Breast epithelium (tissue), 4 donors: ENCODE data around the gene PTPRZ1. TPM values are rescaled to one million over a fixed set of nuclear protein-coding genes. Genes with fewer than 3 reads are reported as not detected.

Source experiments
- DNase-seq, 2 donors: peaks; one replicate each; pipeline ENCODE4 v3.0.0-alpha.2; 2019; ENCODE audit warnings: low spot score in 2 of 2
- H3K27ac ChIP-seq, 2 donors: fragments of 200-600 bp; sonication (generic) in 1 of 2; one replicate each; pipeline ENCODE4 v1.5.1; 2016 to 2019; ENCODE audit warnings: mild to moderate bottlenecking in 1 of 2
- H3K27me3 ChIP-seq, 2 donors: fragments of 200-600 bp; sonication (generic) in 1 of 2; one replicate each; pipeline versions ENCODE4 v1.5.1 to v1.6.0; 2017 to 2019; ENCODE audit warnings: control low read depth in 1 of 2, mild to moderate bottlenecking in 1 of 2
- H3K36me3 ChIP-seq: fragments of 200-600 bp; one replicate; pipeline ENCODE4 v1.5.1; 2019
- H3K4me1 ChIP-seq, 2 donors: fragments of 200-600 bp; sonication (generic); one replicate each; pipeline ENCODE4 v1.5.1; 2016 to 2019; ENCODE audit warnings: control low read depth in 1 of 2
- H3K4me3 ChIP-seq, 3 donors: fragments of 200-600 bp; sonication (generic); 1 replicate in 2 of 3; 2 replicates in 1 of 3; pipeline ENCODE4 v1.5.1; 2016 to 2019; ENCODE audit warnings: mild to moderate bottlenecking in 3 of 3, moderate library complexity in 2 of 3
- H3K9me3 ChIP-seq, 2 donors: fragments of 200-600 bp; sonication (generic) in 1 of 2; one replicate each; pipeline ENCODE4 v1.5.1; 2016 to 2019; ENCODE audit warnings: control low read depth in 1 of 2
- CTCF ChIP-seq, 3 donors: fragments of 450-650 bp; IDR thresholded peaks; one replicate each; pipeline ENCODE4 v1.5.1; 2016 to 2017; ENCODE audit warnings: antibody characterized with exemption in 3 of 3, mild to moderate bottlenecking in 3 of 3, moderate library complexity in 3 of 3
- POLR2A ChIP-seq: fragments of 450-650 bp; IDR thresholded peaks from one replicate; pipeline ENCODE4 v1.6.1; 2016; ENCODE audit warnings: antibody characterized with exemption, mild to moderate bottlenecking, moderate library complexity
- POLR2AphosphoS5 ChIP-seq, 3 donors: sonication (generic); formaldehyde crosslinking; IDR thresholded peaks; one replicate each; pipeline ENCODE4 v1.6.1; 2017; ENCODE audit warnings: antibody characterized with exemption in 3 of 3
- intact Hi-C: fragments of 100-400 bp; cut with DNase I; formaldehyde crosslinking; loops from one replicate; pipeline ENCODE4 v1.15.1; 2023; ENCODE audit warnings: low total_unique reads
- total RNA-seq, 3 donors: library from RNA; depleted of rRNA; stranded (reverse); fragments of >200 nt; gene quantifications; one replicate each; pipeline ENCODE4 v1.1.0, GENCODE V29; 2016

PTPRZ1 gene
- total RNA-seq, 3 donors from 2014 or later, result 0.48 to 36.9 (median 32.1) TPM

- Histone ChIP-seq H3K4me3 (no peak overlapping the region), H3K9me3 (no peaks in the 10 kb centered on the region), H3K27ac (no peak overlapping the region), H3K27me3 (peaks cover 0 to 5% of the 10 kb centered on the region in 2 donors), H3K36me3 (no peaks in the 10 kb centered on the region), H3K4me1 (no peaks in the 10 kb centered on the region)
- intact Hi-C loops, result no loop called here
- no peak for DNase-seq
- TF ChIP-seq POLR2AphosphoS5 (IDR thresholded peaks at IDR 0.05) (no peak), CTCF (IDR thresholded peaks at IDR 0.05) (no peak), POLR2A (no peak)
Measured at GRCh38 chr7:121876656-121877500, 3.9 kb downstream of the PTPRZ1 start.

GRCh38 chr7:121878918-121879464 is 6.0 kb downstream of the PTPRZ1 start:
- intact Hi-C loops, result no loop called here
- no peaks in the 10 kb centered on the region for H3K36me3 ChIP-seq
- H3K27ac ChIP-seq, result no peak overlapping the region
- H3K4me1 ChIP-seq, result no peaks in the 10 kb centered on the region
- H3K27me3 ChIP-seq, result no peaks in the 10 kb centered on the region
- no peak overlapping the region for H3K4me3 ChIP-seq
- no peak for DNase-seq
- no peaks in the 10 kb centered on the region for H3K9me3 ChIP-seq
- no peak for TF ChIP-seq CTCF (IDR thresholded peaks at IDR 0.05)
- no peak for TF ChIP-seq POLR2AphosphoS5 (IDR thresholded peaks at IDR 0.05)
- TF ChIP-seq POLR2A, result no peak

- Histone ChIP-seq H3K9me3 (no peaks in the 10 kb centered on the region), H3K4me3 (no peak overlapping the region), H3K4me1 (no peaks in the 10 kb centered on the region), H3K36me3 (no peaks in the 10 kb centered on the region), H3K27ac (no peak overlapping the region), H3K27me3 (no peaks in the 10 kb centered on the region)
- no peak for TF ChIP-seq POLR2A
- TF ChIP-seq POLR2AphosphoS5 (IDR thresholded peaks at IDR 0.05), result no peak
- TF ChIP-seq CTCF (IDR thresholded peaks at IDR 0.05), result no peak
- DNase-seq, result no peak
- intact Hi-C loops, result no loop called here
Measured at GRCh38 chr7:121879544-121879943, 6.6 kb downstream of the PTPRZ1 start.

- Histone ChIP-seq H3K4me1 (no peaks in the 10 kb centered on the region), H3K4me3 (no peak overlapping the region), H3K36me3 (no peaks in the 10 kb centered on the region), H3K27me3 (no peaks in the 10 kb centered on the region), H3K27ac (no peak overlapping the region), H3K9me3 (no peaks in the 10 kb centered on the region)
- DNase-seq, result no peak
- intact Hi-C loops, result no loop called here
- TF ChIP-seq CTCF (IDR thresholded peaks at IDR 0.05) (no peak), POLR2AphosphoS5 (IDR thresholded peaks at IDR 0.05) (no peak)
Measured at GRCh38 chr7:121882731-121883130, 9.8 kb downstream of the PTPRZ1 start.

GRCh38 chr7:121885166-121885920 is 12.4 kb downstream of the PTPRZ1 start:
- TF ChIP-seq POLR2A (no peak), CTCF (IDR thresholded peaks at IDR 0.05) (no peak), POLR2AphosphoS5 (IDR thresholded peaks at IDR 0.05) (no peak)

More at GRCh38 chr7:121885166-121885920, 12.4 kb downstream of the PTPRZ1 start:
- no peaks in the 10 kb centered on the region for H3K36me3 ChIP-seq
- intact Hi-C loops, result no loop called here
- H3K9me3 ChIP-seq, result no peaks in the 10 kb centered on the region
- no peak for DNase-seq
- H3K4me3 ChIP-seq, result no peak overlapping the region
- no peak overlapping the region for H3K27ac ChIP-seq
- no peaks in the 10 kb centered on the region for H3K27me3 ChIP-seq
- no peaks in the 10 kb centered on the region for H3K4me1 ChIP-seq
